ENCODE data around the gene ZC3H12A. TPM values are rescaled to one million over a fixed set of nuclear protein-coding genes. Genes with fewer than 3 reads are reported as not detected.

ZC3H12A gene
- total and polyA plus RNA-seq, 2 donors (not counting 1 experiment from before 2014, with no cell fraction given), result 73.0 to 170 TPM

GRCh38 chr1:37448691-37449417, 25.5 kb upstream of the ZC3H12A start:
- no peak overlapping the region for H3K4me3 ChIP-seq (ENCODE audit: control extremely low read depth in 1 of 5, extremely low read depth in 1 of 5, insufficient read depth in 1 of 5, low read depth in 2 of 5, low read length in 4 of 5)
- H2AFZ ChIP-seq (ENCODE audit: insufficient read depth, low read depth, low read length, poor library complexity, severe bottlenecking), result no peak overlapping the region
- H3K9me3 ChIP-seq (ENCODE audit: control extremely low read depth in 1 of 3, control insufficient read depth in 2 of 3, insufficient read depth in 1 of 3, low read length in 2 of 3), result no peaks in the 10 kb centered on the region
- Mint-ChIP-seq H3K4me3 (no peak overlapping the region), H3K9me3 (ENCODE audit: insufficient read depth) (no peaks in the 10 kb centered on the region), H3K4me1 (peaks cover 8% of the 10 kb centered on the region), H3K27me3 (peaks cover 15% of the 10 kb centered on the region), H3K27ac (no peak overlapping the region)
- WGBS (ENCODE audit: insufficient coverage), result 91% methylated on average over 13 of the region's 15 CpGs
- H3K27ac ChIP-seq (ENCODE audit: low read length in 2 of 2), result no peak overlapping the region
- no peaks in the 10 kb centered on the region for H3K79me2 ChIP-seq (ENCODE audit: control insufficient read depth, insufficient read depth, low read length)
- no peak for ATAC-seq (ENCODE audit: low read depth)
- DNase-seq, result no peak
- CTCF ChIA-PET, result interaction anchor here (0.9 to 13.7 kb wide), 3 partner anchors 14 to 54 kb away, joined by 5 to 690 read pairs (median 9); partner anchors contain the start of gene ZC3H12A
- H3K36me3 ChIP-seq (replicated peaks in 1 of 2; ENCODE audit: control extremely low read depth in 1 of 2, control insufficient read depth in 1 of 2, extremely low read depth in 1 of 2, insufficient read depth in 2 of 2, low read length in 1 of 2), result no peaks in the 10 kb centered on the region
- intact Hi-C loops (cut with micrococcal nuclease), result no loop called here
- H3K4me1 ChIP-seq (ENCODE audit: control insufficient read depth in 2 of 2, insufficient read depth in 2 of 2, low read length in 2 of 2), result peaks cover 8 to 11% of the 10 kb centered on the region in 2 donors
- H4K20me1 ChIP-seq (ENCODE audit: control insufficient read depth, insufficient read depth, low read length, poor library complexity, severe bottlenecking), result no peaks in the 10 kb centered on the region
- TF ChIP-seq CTCF (IDR thresholded peaks at IDR 0.05) (no peak), EZH2 (IDR thresholded peaks at IDR 0.05; ENCODE audit: borderline replicate concordance, insufficient read depth, low read depth, low read length, poor library complexity, severe bottlenecking) (no peak)
- H3K4me2 ChIP-seq (replicated peaks; ENCODE audit: low read depth, low read length, poor library complexity, severe bottlenecking), result no peak overlapping the region
- H3K9ac ChIP-seq (ENCODE audit: low read length), result no peak overlapping the region
- POLR2A ChIA-PET, result interaction anchor here (0.6 kb wide), 1 partner anchor 62 kb away, joined by 9 read pairs; no protein-coding TSS in a partner anchor
- peaks cover 0 to 3% (median 0%) of the 10 kb centered on the region in 4 experiments for H3K27me3 ChIP-seq (replicated peaks in 1 of 4; ENCODE audit: control extremely low read depth in 1 of 4, control insufficient read depth in 3 of 4, insufficient read depth in 4 of 4, low read length in 3 of 4)

GRCh38 chr1:37449936-37450335, 24.4 kb upstream of the ZC3H12A start:
- WGBS (ENCODE audit: insufficient coverage), result 0% methylated on average over 2 of the region's 5 CpGs
- ATAC-seq (ENCODE audit: low read depth) (peak; percentile 55), DNase-seq (peak; percentile 52)
- Histone ChIP-seq H4K20me1 (ENCODE audit: control insufficient read depth, insufficient read depth, low read length, poor library complexity, severe bottlenecking) (no peaks in the 10 kb centered on the region), H3K4me2 (replicated peaks; ENCODE audit: low read depth, low read length, poor library complexity, severe bottlenecking) (peak overlapping the region; percentile 42), H3K4me1 (ENCODE audit: control insufficient read depth in 2 of 2, insufficient read depth in 2 of 2, low read length in 2 of 2) (peaks cover 8 to 13% of the 10 kb centered on the region in 2 donors), H3K27ac (ENCODE audit: low read length in 2 of 2) (no peak overlapping the region), H3K79me2 (ENCODE audit: control insufficient read depth, insufficient read depth, low read length) (no peaks in the 10 kb centered on the region), H3K9ac (ENCODE audit: low read length) (no peak overlapping the region), H3K9me3 (ENCODE audit: control extremely low read depth in 1 of 3, control insufficient read depth in 2 of 3, insufficient read depth in 1 of 3, low read length in 2 of 3) (no peaks in the 10 kb centered on the region), H3K27me3 (replicated peaks in 1 of 4; ENCODE audit: control extremely low read depth in 1 of 4, control insufficient read depth in 3 of 4, insufficient read depth in 4 of 4, low read length in 3 of 4) (peaks cover 0 to 4% (median 0%) of the 10 kb centered on the region in 4 experiments), H2AFZ (ENCODE audit: insufficient read depth, low read depth, low read length, poor library complexity, severe bottlenecking) (peak overlapping the region; percentile 40), H3K36me3 (replicated peaks in 1 of 2; ENCODE audit: control extremely low read depth in 1 of 2, control insufficient read depth in 1 of 2, extremely low read depth in 1 of 2, insufficient read depth in 2 of 2, low read length in 1 of 2) (no peaks in the 10 kb centered on the region), H3K4me3 (ENCODE audit: control extremely low read depth in 1 of 5, extremely low read depth in 1 of 5, insufficient read depth in 1 of 5, low read depth in 2 of 5, low read length in 4 of 5) (no peak overlapping the region)
- no peak overlapping the region for H3K27ac Mint-ChIP-seq
- intact Hi-C loops (cut with micrococcal nuclease), result no loop called here
- CTCF ChIA-PET, result interaction anchor here (0.9 to 13.7 kb wide), 3 partner anchors 15 to 53 kb away, joined by 5 to 690 read pairs (median 9); partner anchors contain the start of gene ZC3H12A
- TF ChIP-seq CTCF (IDR thresholded peaks at IDR 0.05), result no peak
- TF ChIP-seq EZH2 (IDR thresholded peaks at IDR 0.05; ENCODE audit: borderline replicate concordance, insufficient read depth, low read depth, low read length, poor library complexity, severe bottlenecking), result no peak
- H3K4me3 Mint-ChIP-seq, result no peak overlapping the region
- POLR2A ChIA-PET, result interaction anchor here (0.8 kb wide), 1 partner anchor 37 kb away, joined by 3 read pairs; no protein-coding TSS in a partner anchor
- no peaks in the 10 kb centered on the region for H3K9me3 Mint-ChIP-seq (ENCODE audit: insufficient read depth)
- peaks cover 15% of the 10 kb centered on the region for H3K27me3 Mint-ChIP-seq
- peaks cover 10% of the 10 kb centered on the region for H3K4me1 Mint-ChIP-seq
